HG02623 (cell line): Measurements from ENCODE around the gene WRNIP1.
A peak's percentile ranks its signal among the peaks of the same experiment; 100 is the strongest.
"Not testable (repeated sequence)": the region's sequence is repeated elsewhere in the genome, so short reads cannot be mapped to it uniquely, and the experiment has no call there.

Experiments
- ATAC-seq: cut with Tn5 transposase; IDR thresholded peaks from one replicate; pipeline ENCODE4 v1.9.1; 2021; ENCODE audit warnings: moderate library complexity; ENCODE audit not compliant: unreplicated experiment

The WRNIP1 gene

GRCh38 chr6:2760882-2761842, 4.0 kb upstream of the WRNIP1 start:
- ATAC-seq, result no peak

GRCh38 chr6:2762868-2763267, 2.3 kb upstream of the WRNIP1 start:
- ATAC-seq, result not testable (repeated sequence)

GRCh38 chr6:2763345-2763841, 1.8 kb upstream of the WRNIP1 start:
- ATAC-seq, result no peak

- no peak for ATAC-seq
Measured at GRCh38 chr6:2763876-2764540, 1.2 kb upstream of the WRNIP1 start.

GRCh38 chr6:2764610-2765165, 505 bp upstream of the WRNIP1 start:
- ATAC-seq, result peak; percentile 49

- ATAC-seq, result peak; percentile 19
Measured at GRCh38 chr6:2765896-2766766, 938 bp downstream of the WRNIP1 start.

GRCh38 chr6:2766767-2767656, 1.8 kb downstream of the WRNIP1 start:
- no peak for ATAC-seq

- ATAC-seq, result no peak
Measured at GRCh38 chr6:2767657-2768524, 2.7 kb downstream of the WRNIP1 start.

- ATAC-seq, result no peak
Measured at GRCh38 chr6:2768696-2769095, 3.5 kb downstream of the WRNIP1 start.

GRCh38 chr6:2770171-2770570, 5.0 kb downstream of the WRNIP1 start:
- no peak for ATAC-seq

GRCh38 chr6:2771079-2771478, 5.9 kb downstream of the WRNIP1 start:
- ATAC-seq, result no peak

- no peak for ATAC-seq
Measured at GRCh38 chr6:2772840-2773239, 7.6 kb downstream of the WRNIP1 start.

GRCh38 chr6:2773449-2773848, 8.3 kb downstream of the WRNIP1 start:
- no peak for ATAC-seq

- no peak for ATAC-seq
Measured at GRCh38 chr6:2775003-2775402, 9.8 kb downstream of the WRNIP1 start.

GRCh38 chr6:2777249-2777648, 12.1 kb downstream of the WRNIP1 start:
- ATAC-seq, result no peak

GRCh38 chr6:2780102-2780737, 15.0 kb downstream of the WRNIP1 start:
- ATAC-seq, result no peak

- no peak for ATAC-seq
Measured at GRCh38 chr6:2781685-2782355, 16.6 kb downstream of the WRNIP1 start.

- ATAC-seq, result no peak
Measured at GRCh38 chr6:2782356-2782708, 17.1 kb downstream of the WRNIP1 start.
